ENCODE results near the gene NSF.

DNA sequence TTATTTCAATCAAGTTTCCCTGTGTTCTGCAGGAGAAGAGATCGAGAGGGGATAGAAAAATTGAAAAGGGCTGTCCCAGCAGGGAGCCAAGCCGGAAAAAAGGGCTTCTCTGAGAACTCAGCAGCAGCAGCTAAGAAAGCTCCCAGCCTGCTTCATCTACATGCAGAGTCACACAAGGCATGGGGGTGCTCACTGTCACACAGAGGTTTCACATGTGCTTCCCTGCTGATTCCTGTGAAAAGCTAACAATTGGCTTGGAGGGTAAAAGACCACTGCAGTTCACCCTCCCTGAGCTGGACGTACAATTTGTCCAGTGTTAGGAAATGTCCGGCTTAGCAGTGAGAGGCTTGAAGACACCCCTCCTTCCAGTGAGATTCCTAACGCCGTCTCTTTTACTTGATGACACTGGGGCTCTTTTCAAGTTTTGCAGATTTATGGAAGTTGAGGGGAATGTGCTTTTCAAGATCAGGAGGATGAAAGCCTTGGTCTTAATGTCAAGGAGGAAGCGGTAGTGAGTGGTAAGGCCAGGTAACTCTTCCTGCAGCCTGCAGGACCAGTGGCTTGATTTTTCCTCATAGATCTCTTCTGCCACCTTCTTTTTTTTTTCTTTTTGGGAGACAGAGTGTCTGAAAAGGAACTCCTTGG, 142.4 kb downstream of the NSF start:
- TF ChIP-seq, protein P1, sequence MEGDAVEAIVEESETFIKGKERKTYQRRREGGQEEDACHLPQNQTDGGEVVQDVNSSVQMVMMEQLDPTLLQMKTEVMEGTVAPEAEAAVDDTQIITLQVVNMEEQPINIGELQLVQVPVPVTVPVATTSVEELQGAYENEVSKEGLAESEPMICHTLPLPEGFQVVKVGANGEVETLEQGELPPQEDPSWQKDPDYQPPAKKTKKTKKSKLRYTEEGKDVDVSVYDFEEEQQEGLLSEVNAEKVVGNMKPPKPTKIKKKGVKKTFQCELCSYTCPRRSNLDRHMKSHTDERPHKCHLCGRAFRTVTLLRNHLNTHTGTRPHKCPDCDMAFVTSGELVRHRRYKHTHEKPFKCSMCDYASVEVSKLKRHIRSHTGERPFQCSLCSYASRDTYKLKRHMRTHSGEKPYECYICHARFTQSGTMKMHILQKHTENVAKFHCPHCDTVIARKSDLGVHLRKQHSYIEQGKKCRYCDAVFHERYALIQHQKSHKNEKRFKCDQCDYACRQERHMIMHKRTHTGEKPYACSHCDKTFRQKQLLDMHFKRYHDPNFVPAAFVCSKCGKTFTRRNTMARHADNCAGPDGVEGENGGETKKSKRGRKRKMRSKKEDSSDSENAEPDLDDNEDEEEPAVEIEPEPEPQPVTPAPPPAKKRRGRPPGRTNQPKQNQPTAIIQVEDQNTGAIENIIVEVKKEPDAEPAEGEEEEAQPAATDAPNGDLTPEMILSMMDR (IDR thresholded peaks at IDR 0.05), result no peak
- no peak for TF ChIP-seq ZFX (IDR thresholded peaks at IDR 0.05; ENCODE audit: borderline replicate concordance)
